HG03432 (cell line): ENCODE results near the gene ANO2.
"Not testable (repeated sequence)": the region's sequence is repeated elsewhere in the genome, so short reads cannot be mapped to it uniquely, and the experiment has no call there.

Experiments
- ATAC-seq: cut with Tn5 transposase; IDR thresholded peaks from one replicate; pipeline ENCODE4 v1.9.1; 2021; ENCODE audit warnings: mild to moderate bottlenecking, moderate library complexity; ENCODE audit not compliant: unreplicated experiment

Gene ANO2

GRCh38 chr12:5840944-5841343 lies 104.1 kb downstream of the ANO2 start:
- ATAC-seq, result no peak

- no peak for ATAC-seq
Measured at GRCh38 chr12:5830111-5830510, 114.9 kb downstream of the ANO2 start.

- no peak for ATAC-seq
Measured at GRCh38 chr12:5827591-5827990, 117.5 kb downstream of the ANO2 start.

GRCh38 chr12:5825761-5826160 lies 119.3 kb downstream of the ANO2 start:
- ATAC-seq, result not testable (repeated sequence)

DNA sequence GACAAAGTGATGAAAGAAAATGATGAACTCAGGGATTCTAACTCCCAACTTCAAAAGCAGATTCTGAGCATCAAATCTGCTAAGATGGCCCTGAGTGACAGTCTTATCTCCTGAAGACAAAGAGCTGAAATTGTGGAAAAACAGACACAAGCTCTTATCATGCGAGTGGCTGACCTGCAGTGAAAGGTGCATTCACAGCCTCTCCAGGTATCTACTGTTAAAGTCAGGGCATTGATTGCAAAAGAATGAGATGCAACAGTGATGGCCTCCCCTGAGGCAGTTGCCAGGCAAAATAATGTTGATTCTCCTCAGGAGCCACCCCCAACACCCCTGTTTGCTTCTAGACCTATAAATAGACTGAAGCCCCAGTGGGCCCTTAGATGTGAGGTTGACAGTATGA lies 126.2 kb downstream of the ANO2 start:
- not testable (repeated sequence) for ATAC-seq

- no peak for ATAC-seq
Measured at GRCh38 chr12:5817246-5817645, 127.8 kb downstream of the ANO2 start.

GRCh38 chr12:5809586-5809985 lies 135.5 kb downstream of the ANO2 start:
- ATAC-seq, result no peak

DNA sequence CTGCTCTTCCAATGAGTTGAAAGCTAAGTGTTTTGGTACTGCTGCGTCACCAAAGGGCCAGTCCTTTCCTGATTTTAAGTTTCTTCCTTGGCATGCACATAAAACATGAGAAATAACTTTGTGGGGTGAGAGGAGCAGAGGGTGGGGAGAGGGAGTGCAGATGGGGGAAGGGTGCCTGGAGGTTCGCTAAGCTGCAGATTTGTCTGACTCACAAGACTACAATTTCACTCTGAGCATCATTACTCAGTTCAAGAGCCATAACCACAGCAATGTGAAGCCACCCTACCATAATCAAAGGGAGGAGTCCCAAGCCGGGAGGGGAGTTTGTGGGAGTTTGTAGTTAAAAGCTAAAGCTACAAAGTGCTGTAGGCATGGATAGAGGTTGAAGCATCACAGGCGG lies 136.1 kb downstream of the ANO2 start:
- ATAC-seq, result no peak

DNA sequence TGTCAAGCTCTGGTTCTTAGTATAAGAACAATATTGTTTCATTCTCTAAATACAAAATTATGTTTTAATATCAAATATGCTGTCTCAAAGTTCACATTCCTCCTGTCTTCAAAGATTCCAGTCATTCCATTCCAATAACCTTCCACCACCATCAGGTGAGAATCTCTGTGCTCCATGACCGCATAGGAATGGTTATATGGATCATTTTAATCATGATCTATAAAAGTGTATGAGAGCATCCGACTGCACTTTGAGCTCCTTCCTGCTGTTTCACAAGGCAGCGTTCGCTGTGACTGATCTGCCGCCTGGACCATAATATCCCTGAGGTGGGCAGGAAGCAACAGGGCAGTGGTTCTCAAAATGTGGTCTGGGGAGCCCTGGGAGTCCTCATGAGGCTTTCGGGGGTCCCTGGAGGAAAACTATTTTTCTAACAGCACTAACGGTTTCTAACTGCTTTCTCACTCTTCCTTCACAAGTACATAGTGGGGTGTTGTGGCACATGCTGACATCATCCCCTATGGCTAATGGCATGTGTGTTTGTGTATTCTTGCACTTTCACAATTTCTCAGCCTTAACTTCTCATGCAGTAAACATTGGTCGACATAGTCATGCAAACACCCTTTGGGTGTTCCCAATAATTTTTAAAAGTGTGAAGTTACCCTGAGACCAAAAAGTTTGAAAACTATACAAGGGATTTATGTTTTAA lies 137.4 kb downstream of the ANO2 start:
- no peak for ATAC-seq

DNA sequence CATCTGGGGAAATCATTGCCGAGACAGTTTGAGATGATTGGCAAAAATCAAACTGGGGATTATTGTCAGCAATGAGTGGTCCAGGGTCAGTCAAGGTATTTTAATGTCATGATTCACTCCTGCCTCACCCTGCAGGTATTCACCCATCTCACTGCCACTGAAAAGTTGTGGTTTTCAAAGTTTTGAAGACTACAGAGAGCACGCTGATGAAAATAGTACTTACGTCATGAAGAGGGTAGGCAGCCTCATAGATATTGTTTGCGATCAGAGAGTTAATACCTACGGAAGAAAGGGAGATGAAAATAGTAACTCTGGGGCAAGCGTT lies 138.0 kb downstream of the ANO2 start:
- no peak for ATAC-seq

GRCh38 chr12:5806371-5807089 lies 138.5 kb downstream of the ANO2 start:
- no peak for ATAC-seq

- ATAC-seq, result no peak
Measured at GRCh38 chr12:5803532-5803931, 141.5 kb downstream of the ANO2 start.

DNA sequence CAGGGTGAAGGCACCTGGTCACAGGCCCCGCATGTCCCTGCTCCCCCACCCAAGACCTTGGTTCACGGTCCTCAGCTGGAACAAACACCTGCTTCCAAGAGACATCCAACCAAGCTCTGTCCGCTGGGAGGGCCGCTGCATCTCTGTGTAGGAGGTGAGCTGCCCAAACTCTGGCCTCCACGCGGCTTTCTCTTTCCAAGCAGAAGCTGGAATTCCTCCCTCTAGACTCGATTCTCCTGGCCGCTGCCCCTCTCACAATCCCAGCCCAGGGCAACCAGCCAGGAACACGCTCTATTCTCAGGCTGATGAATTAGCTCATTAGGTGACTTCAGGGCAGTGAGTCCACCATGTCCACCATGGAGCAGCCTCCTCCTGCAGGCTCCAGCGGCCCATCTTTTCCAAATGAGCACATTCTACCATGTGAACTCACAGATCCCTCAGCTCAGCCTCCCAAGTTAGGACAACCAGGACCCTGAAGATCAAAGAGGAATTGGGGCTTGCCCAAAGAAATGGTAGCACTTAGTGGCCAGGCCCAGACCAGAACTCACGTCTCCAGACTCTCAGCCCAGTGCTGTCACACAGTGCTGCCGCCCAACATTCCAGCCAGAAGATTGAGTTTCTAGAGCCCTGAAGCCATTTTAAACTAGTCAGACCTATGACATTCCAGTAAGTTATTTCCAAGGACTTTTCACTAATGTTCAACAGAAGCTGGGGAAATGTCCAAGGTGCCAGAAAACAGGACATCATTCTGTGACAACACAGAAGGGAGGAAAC lies 146.6 kb downstream of the ANO2 start:
- ATAC-seq, result no peak

GRCh38 chr12:5797661-5798060 lies 147.4 kb downstream of the ANO2 start:
- ATAC-seq, result no peak

- ATAC-seq, result no peak
Measured at GRCh38 chr12:5796959-5797225, 148.2 kb downstream of the ANO2 start.

GRCh38 chr12:5796171-5796958 lies 148.7 kb downstream of the ANO2 start:
- no peak for ATAC-seq

DNA sequence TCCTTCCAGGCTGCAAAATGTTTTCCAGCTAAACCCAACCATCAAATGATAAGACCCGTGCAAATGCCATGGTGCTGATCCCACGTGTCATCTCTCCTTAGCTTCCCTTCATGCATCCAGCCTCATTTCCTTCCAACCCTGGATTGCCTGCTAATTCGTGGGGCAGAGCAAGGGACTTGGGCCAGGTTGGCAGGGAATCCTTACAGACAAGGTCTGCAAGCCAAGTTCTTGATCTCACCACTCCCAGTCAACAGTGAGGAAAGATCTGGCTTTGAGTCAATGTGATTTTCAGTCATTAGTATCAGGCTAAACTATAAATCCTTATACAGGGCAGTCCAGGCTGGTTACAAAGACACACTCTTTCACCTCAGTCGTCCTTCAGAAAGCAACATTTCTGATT lies 150.9 kb downstream of the ANO2 start:
- no peak for ATAC-seq

DNA sequence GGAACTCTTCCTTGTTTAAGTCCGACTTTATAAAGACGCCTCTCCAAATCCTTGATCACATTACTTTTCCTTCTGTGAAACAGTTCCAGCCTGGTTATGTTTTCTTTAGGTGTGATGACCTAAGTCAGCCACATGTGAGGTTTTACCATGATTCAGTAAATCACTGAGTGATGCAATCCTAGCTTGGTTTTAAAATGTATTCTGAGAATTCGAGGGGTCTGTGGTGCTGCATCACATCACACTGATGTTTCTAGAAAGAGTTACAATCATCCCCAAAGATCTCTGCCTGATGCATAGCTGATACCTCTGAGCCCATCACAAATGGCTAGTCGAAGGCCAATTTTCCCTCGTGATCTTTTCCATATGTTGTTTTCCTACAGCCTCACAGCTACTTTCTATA lies 152.7 kb downstream of the ANO2 start:
- ATAC-seq, result no peak

DNA sequence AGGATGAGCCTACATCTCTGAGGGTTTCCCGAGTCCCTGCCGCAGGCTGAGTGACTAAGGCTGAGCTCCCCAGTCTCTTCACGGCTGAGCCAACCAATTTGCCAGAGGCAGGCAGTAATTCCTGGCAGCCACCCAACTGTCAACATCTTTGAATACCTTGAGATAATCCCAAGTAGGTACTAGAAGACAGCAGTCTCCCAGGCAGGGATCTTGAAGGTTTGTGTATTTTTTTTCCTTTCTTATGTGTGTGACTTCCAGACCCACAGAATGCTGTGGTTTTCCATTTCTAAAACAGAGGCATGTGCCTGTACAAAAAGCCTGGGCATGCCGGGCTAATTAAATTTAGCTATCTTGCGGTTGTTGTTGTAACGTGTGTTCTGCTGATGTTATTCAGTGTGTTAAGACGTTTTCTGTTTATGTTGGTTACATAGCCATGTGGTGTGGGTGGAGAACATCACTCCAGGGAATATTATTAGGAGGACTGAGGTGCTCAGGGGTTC lies 155.5 kb downstream of the ANO2 start:
- no peak for ATAC-seq

DNA sequence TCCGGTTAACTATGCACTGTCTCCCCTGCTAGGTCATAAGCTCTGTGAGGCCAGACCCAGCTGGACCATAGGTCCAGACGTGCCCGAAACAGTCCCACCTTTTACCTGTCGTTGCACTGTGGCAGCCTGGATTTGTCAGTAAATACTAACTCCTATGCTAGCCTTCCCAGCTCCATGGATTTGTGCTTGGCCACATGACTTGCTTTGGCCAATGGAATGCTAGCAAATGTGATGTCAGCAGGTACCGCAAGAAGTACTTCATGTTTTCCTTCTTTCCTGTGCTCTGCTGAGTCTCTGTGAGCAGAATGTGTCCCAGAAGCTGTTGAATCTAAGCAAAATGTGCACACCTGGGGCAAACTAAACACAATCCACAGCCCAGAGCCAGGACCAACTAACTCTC lies 157.2 kb downstream of the ANO2 start:
- ATAC-seq, result no peak

- ATAC-seq, result no peak
Measured at GRCh38 chr12:5785601-5786000, 159.5 kb downstream of the ANO2 start.
